ENCODE results near the gene TICRR. TPM values are rescaled to one million over a fixed set of nuclear protein-coding genes. Genes with fewer than 3 reads are reported as not detected.

The TICRR gene
- total and polyA plus RNA-seq, 2 donors (not counting 1 experiment from before 2014, with no cell fraction given): 0.05 to 0.07 TPM

DNA sequence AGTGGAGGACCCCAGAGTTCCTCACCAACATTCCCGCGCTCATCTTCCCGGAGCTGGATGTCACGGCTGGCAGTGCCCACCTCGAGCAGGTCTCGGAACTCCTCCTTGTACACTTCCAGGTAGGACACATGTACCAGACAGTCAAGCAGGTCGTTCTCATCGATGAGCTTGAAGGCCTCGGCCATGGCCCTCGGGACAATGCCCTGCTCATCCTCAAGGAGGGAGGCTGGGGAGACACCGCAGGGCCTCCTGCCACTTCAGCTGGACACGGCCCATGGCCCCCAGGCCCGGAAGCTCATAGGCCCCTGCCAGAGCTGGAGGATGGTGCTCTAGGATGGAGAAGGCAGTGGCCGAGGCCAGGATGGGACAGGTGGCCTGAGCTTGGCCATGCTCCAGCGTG is 74.4 kb downstream of the TICRR start:
- Mint-ChIP-seq H3K27ac (no peak overlapping the region), H3K4me3 (no peak overlapping the region), H3K9me3 (ENCODE audit: insufficient read depth) (no peaks in the 10 kb centered on the region), H3K27me3 (peaks cover 14% of the 10 kb centered on the region), H3K4me1 (peaks cover 9% of the 10 kb centered on the region)
- Histone ChIP-seq H3K4me2 (replicated peaks; ENCODE audit: low read depth, low read length, poor library complexity, severe bottlenecking) (no peak overlapping the region), H3K4me1 (ENCODE audit: control insufficient read depth in 2 of 2, insufficient read depth in 2 of 2, low read length in 2 of 2) (peaks cover 4 to 5% of the 10 kb centered on the region in 2 donors), H3K27me3 (replicated peaks in 1 of 4; ENCODE audit: control extremely low read depth in 1 of 4, control insufficient read depth in 3 of 4, insufficient read depth in 4 of 4, low read length in 3 of 4) (peaks cover 0 to 12% (median 5%) of the 10 kb centered on the region in 4 experiments), H3K9ac (ENCODE audit: low read length) (no peak overlapping the region), H4K20me1 (ENCODE audit: control insufficient read depth, insufficient read depth, low read length, poor library complexity, severe bottlenecking) (no peaks in the 10 kb centered on the region), H3K4me3 (ENCODE audit: control extremely low read depth in 1 of 5, extremely low read depth in 1 of 5, insufficient read depth in 1 of 5, low read depth in 2 of 5, low read length in 4 of 5) (no peak overlapping the region), H3K79me2 (ENCODE audit: control insufficient read depth, insufficient read depth, low read length) (no peaks in the 10 kb centered on the region), H3K27ac (ENCODE audit: low read length in 2 of 2) (no peak overlapping the region), H2AFZ (ENCODE audit: insufficient read depth, low read depth, low read length, poor library complexity, severe bottlenecking) (no peak overlapping the region), H3K36me3 (replicated peaks in 1 of 2; ENCODE audit: control extremely low read depth in 1 of 2, control insufficient read depth in 1 of 2, extremely low read depth in 1 of 2, insufficient read depth in 2 of 2, low read length in 1 of 2) (no peaks in the 10 kb centered on the region), H3K9me3 (ENCODE audit: control extremely low read depth in 1 of 3, control insufficient read depth in 2 of 3, insufficient read depth in 1 of 3, low read length in 2 of 3) (peaks cover 0 to 21% (median 0%) of the 10 kb centered on the region in 3 donors)
- ChIA-PET CTCF (no interaction called here), POLR2A (no interaction called here)
- TF ChIP-seq, protein P1, sequence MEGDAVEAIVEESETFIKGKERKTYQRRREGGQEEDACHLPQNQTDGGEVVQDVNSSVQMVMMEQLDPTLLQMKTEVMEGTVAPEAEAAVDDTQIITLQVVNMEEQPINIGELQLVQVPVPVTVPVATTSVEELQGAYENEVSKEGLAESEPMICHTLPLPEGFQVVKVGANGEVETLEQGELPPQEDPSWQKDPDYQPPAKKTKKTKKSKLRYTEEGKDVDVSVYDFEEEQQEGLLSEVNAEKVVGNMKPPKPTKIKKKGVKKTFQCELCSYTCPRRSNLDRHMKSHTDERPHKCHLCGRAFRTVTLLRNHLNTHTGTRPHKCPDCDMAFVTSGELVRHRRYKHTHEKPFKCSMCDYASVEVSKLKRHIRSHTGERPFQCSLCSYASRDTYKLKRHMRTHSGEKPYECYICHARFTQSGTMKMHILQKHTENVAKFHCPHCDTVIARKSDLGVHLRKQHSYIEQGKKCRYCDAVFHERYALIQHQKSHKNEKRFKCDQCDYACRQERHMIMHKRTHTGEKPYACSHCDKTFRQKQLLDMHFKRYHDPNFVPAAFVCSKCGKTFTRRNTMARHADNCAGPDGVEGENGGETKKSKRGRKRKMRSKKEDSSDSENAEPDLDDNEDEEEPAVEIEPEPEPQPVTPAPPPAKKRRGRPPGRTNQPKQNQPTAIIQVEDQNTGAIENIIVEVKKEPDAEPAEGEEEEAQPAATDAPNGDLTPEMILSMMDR (IDR thresholded peaks at IDR 0.05): no peak
- TF ChIP-seq EZH2 (IDR thresholded peaks at IDR 0.05; ENCODE audit: borderline replicate concordance, insufficient read depth, low read depth, low read length, poor library complexity, severe bottlenecking): no peak
- 96% methylated on average over 10 of the region's 15 CpGs for WGBS (ENCODE audit: insufficient coverage)
- DNase-seq (no peak), ATAC-seq (ENCODE audit: low read depth) (no peak)
- intact Hi-C loops (cut with micrococcal nuclease): no loop called here

DNA sequence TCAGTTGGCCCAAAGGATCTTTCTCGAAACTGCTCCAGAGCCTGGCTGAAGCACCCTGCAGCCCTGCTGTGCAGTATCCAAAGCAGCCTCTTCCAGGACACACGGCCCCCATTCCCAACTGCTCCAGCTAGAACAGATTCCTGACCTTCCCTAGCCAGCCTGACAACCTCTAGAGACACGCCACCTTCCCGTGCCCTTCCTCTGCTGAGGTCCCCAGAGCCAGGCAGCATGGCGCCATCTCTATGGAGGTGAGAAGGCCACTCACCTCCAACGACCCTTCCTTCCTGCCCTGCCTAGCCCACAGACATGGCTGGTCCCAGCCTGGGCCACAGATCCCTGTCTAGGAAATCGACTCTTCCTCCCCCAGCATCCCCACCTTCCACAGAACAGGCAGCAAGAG is 76.9 kb downstream of the TICRR start:
- CTCF ChIA-PET: no interaction called here
- no peak for DNase-seq
- 84% methylated on average over 6 of the region's 7 CpGs for WGBS (ENCODE audit: insufficient coverage)
- Histone ChIP-seq H4K20me1 (ENCODE audit: control insufficient read depth, insufficient read depth, low read length, poor library complexity, severe bottlenecking) (no peaks in the 10 kb centered on the region), H3K9me3 (ENCODE audit: control extremely low read depth in 1 of 3, control insufficient read depth in 2 of 3, insufficient read depth in 1 of 3, low read length in 2 of 3) (peaks cover 0 to 16% (median 0%) of the 10 kb centered on the region in 3 donors), H3K36me3 (replicated peaks in 1 of 2; ENCODE audit: control extremely low read depth in 1 of 2, control insufficient read depth in 1 of 2, extremely low read depth in 1 of 2, insufficient read depth in 2 of 2, low read length in 1 of 2) (no peaks in the 10 kb centered on the region), H3K4me3 (ENCODE audit: control extremely low read depth in 1 of 5, extremely low read depth in 1 of 5, insufficient read depth in 1 of 5, low read depth in 2 of 5, low read length in 4 of 5) (no peak overlapping the region), H3K4me2 (replicated peaks; ENCODE audit: low read depth, low read length, poor library complexity, severe bottlenecking) (no peak overlapping the region), H3K27me3 (replicated peaks in 1 of 4; ENCODE audit: control extremely low read depth in 1 of 4, control insufficient read depth in 3 of 4, insufficient read depth in 4 of 4, low read length in 3 of 4) (peaks cover 0 to 28% (median 17%) of the 10 kb centered on the region in 4 experiments), H3K27ac (ENCODE audit: low read length in 2 of 2) (no peak overlapping the region), H3K4me1 (ENCODE audit: control insufficient read depth in 2 of 2, insufficient read depth in 2 of 2, low read length in 2 of 2) (peaks cover 10% of the 10 kb centered on the region in 2 donors), H3K9ac (ENCODE audit: low read length) (no peak overlapping the region), H2AFZ (ENCODE audit: insufficient read depth, low read depth, low read length, poor library complexity, severe bottlenecking) (no peak overlapping the region), H3K79me2 (ENCODE audit: control insufficient read depth, insufficient read depth, low read length) (no peaks in the 10 kb centered on the region)
- intact Hi-C loops (cut with micrococcal nuclease): no loop called here
- POLR2A ChIA-PET: no interaction called here
- Mint-ChIP-seq H3K4me3 (no peak overlapping the region), H3K4me1 (peaks cover 13% of the 10 kb centered on the region), H3K27ac (no peak overlapping the region), H3K9me3 (ENCODE audit: insufficient read depth) (no peaks in the 10 kb centered on the region), H3K27me3 (peaks cover 31% of the 10 kb centered on the region)
- ATAC-seq (ENCODE audit: low read depth): no peak
- no peak for TF ChIP-seq EZH2 (IDR thresholded peaks at IDR 0.05; ENCODE audit: borderline replicate concordance, insufficient read depth, low read depth, low read length, poor library complexity, severe bottlenecking)
- TF ChIP-seq, protein P1 (IDR thresholded peaks at IDR 0.05): no peak
